Suppressor macrophage (primary cell): Measurements from ENCODE around the gene TEX53.
A peak's percentile ranks its signal among the peaks of the same experiment; 100 is the strongest.

Source experiments
- DNase-seq, 4 experiments: peaks; one replicate each; pipeline ENCODE4 v3.0.0-alpha.2; 2020 to 2022

Gene TEX53

DNA sequence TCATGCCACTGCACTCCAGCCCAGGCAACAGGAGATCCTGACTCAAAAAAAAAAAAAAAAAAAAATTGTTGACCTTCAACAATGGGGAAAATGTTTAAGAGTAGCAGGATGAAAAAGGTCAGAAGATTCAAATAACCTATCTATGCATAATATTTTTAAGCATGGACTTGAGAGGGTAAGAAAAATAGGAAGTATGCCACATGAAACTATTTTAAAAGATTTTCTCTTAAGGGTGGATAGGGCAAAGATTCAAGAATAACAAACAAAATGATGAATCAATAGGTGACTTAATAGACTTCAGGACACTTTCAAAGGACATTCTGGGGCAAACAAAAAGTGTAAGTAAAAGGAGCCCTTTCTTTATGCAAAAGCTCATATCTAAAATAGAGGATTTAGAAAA, 21.2 kb upstream of the TEX53 start:
- DNase-seq = peak in 2 of 4 experiments; percentile 27 to 58

DNA sequence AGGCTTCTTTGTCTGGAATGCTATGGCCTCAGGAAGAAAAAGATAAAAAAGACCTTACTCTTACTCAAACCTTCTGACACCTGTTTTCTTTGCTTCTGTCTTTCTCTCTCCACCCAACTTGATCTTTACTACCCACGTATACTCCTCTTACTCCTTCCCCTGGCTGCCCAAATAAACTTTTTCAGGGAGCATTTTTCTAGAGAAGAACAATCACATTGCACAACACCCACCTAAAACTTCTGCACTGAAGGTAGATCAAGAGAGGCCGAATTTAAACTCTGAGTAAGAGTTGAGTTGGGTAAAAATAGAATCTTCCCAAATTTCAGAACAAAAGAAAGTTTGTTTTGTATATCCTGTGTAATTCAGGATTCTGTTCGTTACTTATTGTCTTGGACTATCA, 20.5 kb upstream of the TEX53 start:
- DNase-seq = no peak

GRCh38 chr9:114677418-114677817, 19.8 kb upstream of the TEX53 start:
- peak; percentile 41 to 75 (median 60) for DNase-seq

- no peak for DNase-seq
These were observed 19.3 kb upstream of the TEX53 start for GRCh38 chr9:114676901-114677300.

GRCh38 chr9:114674798-114675540, 17.4 kb upstream of the TEX53 start:
- DNase-seq = peak; percentile 42 to 72 (median 55)

GRCh38 chr9:114674076-114674797, 16.6 kb upstream of the TEX53 start:
- DNase-seq = no peak

GRCh38 chr9:114671605-114672004, 14.0 kb upstream of the TEX53 start:
- DNase-seq = no peak

GRCh38 chr9:114669961-114670360, 12.4 kb upstream of the TEX53 start:
- DNase-seq = no peak

DNA sequence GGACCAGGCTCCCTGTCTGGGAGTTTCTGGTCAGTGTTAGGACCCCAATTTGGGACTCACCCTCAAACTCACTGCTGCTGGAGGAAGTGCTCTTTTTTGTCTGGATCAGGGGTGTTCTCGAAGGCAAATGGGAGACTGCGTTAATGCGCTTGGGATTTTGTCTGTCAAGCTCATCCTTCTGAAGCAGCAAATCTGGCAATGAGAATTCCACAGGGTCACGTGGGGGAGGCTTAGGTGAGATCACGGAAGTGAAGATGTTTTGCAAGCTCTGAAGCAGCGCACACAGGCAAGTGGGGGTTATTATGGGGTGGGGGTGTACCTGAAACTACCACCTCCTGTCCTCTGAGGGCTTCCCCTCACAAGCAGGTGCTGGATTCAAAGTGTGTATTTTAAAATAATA, 10.5 kb upstream of the TEX53 start:
- no peak for DNase-seq

GRCh38 chr9:114666851-114667250, 9.2 kb upstream of the TEX53 start:
- DNase-seq = peak; percentile 39 to 83 (median 80)

DNA sequence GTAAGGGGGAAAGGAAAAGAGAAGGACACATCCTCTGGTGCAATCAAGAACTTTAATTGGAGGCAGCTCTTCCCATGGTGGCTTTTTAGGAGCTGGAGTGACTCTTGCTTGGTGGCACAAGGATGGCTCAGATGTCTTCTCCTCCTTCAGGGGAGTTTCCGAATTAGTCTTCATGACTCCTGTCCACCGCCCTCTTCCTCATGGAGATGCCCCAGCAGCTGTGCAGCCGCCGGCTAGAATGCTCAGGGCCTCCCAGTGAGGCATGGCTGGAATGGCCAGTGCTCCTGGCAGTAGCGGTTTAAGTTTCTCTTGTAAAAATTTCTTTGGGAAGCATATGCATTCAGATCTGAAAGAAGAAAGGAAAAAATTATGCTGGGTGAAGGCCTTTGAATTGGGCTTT, 8.8 kb upstream of the TEX53 start:
- DNase-seq = peak in 2 of 4 experiments; percentile 18 to 28

DNA sequence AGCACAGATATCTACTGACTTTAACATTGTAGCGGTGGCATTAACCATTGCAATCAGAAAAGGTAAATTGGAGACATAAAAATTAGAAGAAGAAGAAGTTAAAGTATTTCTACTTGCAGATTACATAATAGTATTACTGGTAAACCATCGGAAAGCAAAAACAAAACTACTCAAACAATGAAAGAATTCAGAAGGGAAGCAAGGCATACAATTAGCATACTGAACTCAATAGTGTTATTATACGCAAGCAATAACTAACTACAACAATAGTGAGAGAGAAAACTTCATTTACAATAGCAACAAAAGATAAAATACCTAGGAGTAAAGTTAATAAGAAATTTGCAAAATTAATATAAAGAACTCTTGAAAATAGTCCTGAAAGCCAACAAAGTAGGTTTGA, 6.6 kb upstream of the TEX53 start:
- no peak for DNase-seq

DNA sequence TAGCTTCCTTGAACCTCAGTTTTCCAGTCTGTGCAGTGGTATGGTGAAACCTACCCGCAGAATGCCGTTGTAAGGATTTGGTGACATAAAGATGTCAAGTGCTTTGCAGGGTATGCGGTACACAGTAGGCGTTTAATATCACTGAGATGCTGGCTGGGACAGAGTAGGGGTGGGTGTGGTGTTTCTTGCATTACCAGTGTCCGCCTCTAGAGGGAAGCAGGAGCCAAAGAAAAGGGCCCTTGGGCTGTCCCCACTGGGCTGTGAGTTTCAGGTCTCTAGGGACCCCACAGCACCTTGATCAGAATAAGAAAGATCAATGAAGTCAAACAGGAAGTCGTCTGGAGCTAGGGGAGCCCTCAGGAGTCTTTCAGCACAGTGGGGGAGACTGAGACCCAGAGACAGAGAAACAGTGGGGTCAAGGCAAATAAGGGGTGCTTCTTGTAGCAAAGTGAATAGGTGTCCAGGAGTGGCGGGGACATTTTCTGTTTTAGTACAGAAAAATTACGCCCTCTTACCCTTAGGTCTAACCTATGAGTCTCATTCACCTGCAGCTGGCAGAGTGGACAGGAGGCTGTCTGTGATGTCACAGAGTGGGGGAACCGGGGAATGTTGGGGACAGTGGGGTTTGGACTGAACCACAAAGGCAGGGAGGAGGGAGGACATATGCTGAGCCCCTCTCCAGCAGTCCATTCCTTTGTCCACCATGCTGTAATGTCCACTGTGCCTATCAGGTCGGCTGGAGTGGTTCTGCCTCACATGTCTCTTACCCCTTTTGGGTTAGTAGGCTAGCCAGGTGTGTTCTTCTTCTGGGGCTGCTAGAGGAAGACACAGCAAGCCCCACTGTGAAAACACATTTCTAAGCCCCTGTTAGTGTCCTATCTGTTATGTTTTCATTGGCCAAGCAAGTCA, 4.7 kb upstream of the TEX53 start:
- peak; percentile 61 to 77 (median 76) for DNase-seq

DNA sequence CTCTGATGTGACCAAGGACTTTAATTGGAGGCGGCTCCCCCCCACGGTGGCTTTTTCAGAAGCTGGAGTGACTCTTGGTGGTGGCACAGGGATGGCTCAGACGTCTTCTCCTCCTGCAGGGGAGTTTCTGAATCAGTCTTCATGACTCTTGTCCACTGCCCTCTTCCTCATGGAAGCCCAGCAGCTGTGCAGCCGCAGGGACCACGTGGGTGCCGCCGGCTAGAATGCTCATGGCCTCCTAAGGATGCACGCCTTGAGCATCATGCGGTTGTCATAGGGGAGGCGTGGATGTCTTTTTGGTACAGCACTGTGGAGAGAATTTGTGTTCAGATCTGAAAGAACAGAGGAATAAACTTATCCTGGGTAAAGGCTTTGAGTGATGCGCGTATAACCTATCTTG, 1.3 kb downstream of the TEX53 start:
- peak in 3 of 4 experiments; percentile 6 to 16 (median 14) for DNase-seq

DNA sequence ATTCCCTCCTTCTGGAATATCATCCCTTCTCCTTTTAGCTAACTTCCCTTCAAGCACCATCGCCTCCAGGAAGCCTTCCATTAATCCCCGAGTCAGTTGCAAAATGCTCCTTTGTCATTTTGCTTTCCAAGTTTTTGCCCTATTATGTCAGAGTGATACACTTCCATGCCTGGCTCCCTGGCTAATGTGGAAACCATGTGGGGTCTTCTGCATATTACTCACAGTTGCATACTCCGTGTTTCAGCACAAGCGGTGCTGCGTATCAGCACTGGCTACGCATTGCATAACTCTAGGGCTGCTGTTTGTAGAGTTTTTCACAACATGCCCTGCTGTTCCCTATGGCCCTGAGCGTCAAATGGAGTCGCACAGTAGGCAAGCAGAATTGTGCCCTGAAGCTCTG, 1.9 kb downstream of the TEX53 start:
- peak; percentile 53 to 82 (median 71) for DNase-seq

GRCh38 chr9:114653556-114654159, 3.9 kb downstream of the TEX53 start:
- peak; percentile 84 to 94 (median 89) for DNase-seq

DNA sequence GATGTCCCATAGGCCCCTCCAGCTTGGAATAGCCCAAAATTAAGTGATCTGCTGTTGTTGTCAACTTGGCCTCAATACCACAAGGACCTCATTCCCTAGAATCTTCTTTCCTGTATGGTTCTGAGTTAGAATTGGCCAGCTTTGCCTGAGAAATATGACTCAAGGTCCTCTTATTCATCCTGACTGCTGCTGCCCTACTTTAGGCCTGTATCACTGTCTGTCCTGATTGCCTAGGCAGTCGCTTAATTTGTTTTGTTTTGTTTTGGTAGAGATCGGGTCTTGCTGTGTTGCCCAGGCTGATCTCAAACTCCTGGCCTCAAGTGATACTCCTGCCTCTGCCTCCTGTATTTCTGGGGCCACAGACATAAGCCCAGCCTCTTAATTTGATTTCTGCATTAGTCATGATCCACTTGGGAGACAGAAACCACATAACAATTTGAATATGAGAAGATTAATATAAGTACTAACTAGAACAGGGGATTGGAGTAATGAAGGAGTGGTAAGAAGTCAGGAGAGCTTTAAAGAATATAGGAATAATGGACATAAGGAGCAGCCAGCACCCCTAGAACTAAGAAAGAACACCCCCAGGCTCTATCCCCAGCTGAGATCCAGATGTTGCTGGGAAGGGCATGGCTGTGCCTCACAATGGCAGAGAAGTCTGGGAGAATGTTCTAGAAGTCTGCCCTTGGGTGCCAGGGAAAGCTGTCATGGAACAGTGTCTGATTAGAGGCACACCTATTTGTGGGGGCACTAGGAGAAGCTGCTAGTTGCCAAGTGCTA, 4.6 kb downstream of the TEX53 start:
- no peak for DNase-seq

DNA sequence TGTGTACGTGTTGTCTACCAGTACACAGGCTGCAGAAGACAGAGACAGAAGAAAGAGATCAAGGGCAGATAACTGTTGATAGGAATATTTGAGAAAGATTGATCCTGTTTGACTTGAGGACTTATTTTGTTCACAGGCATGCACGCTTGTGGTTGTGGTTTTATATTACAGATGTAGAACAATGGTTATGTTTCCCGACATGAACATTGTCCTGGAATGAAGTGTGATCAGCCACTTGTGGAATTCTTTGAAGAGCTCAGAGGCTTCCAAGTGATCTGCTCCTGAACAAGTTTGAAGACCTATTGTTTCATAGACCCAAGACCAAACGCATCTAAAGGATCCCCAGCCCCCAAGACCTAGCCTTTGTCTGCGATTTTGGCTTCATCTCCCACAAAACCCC, 13.7 kb downstream of the TEX53 start:
- no peak for DNase-seq

DNA sequence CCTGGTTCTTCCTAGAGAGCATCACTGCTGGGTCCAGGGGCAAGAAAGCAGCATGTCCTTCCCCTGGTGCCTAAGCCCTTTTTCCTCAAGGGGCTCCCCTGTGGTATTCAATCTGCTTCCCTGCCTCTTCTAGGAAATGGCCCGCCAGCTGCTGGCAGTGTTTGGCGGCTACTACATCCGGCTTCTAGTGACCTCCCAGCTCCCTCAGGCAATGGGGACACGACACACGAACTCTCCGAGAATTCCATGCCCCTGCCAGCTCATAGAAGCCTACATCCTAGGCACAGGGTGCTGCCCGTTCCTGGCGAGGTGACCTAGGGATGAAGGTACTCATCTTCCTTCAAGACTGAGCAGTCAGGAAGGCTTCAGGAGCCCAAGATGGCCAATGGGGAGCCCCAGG, 14.6 kb downstream of the TEX53 start:
- no peak for DNase-seq

DNA sequence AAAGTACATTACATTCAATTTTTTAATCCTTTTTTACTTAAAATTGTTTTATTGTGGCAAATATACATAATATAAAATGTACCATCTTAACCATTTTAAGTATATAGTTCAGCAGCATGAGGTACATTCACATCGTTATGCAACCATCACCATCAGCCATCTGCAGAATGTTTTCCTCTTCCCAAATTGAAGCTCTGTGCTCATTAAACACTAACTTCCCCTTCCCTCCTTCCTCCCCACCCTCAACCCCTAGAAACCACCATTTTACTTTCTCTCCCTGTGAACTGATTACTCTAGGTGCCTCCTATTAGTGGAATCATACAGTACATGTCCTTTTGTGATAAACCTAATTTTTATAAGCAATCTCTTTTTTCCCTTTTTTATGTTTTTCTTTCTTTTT, 15.6 kb downstream of the TEX53 start:
- peak; percentile 35 to 70 (median 52) for DNase-seq

- no peak for DNase-seq
These were observed 19.2 kb downstream of the TEX53 start for GRCh38 chr9:114638404-114638803.

DNA sequence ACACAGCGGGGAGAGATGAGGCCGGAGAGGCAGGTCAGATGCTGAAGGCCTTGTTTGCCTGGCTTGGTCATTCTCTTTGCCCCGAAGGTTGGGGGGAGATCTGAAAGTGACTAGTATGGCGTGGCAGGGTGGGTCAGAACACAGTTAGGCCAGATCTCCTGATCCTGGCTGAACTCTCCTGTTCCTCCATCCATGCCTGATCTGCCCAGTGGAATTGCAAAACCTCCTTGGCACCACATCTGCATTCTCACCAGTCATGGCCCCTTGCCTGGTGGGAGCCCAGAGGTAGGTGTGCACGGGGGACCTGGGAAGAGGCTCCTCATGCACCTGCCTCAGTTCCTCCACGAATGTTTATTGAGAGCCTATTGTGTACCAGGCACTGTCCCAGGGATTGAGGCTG, 23.2 kb downstream of the TEX53 start:
- no peak for DNase-seq
